ENCODE measurements around the gene RHOG.
"Not testable (repeated sequence)": the region's sequence is repeated elsewhere in the genome, so short reads cannot be mapped to it uniquely, and the experiment has no call there.

Gene RHOG

DNA sequence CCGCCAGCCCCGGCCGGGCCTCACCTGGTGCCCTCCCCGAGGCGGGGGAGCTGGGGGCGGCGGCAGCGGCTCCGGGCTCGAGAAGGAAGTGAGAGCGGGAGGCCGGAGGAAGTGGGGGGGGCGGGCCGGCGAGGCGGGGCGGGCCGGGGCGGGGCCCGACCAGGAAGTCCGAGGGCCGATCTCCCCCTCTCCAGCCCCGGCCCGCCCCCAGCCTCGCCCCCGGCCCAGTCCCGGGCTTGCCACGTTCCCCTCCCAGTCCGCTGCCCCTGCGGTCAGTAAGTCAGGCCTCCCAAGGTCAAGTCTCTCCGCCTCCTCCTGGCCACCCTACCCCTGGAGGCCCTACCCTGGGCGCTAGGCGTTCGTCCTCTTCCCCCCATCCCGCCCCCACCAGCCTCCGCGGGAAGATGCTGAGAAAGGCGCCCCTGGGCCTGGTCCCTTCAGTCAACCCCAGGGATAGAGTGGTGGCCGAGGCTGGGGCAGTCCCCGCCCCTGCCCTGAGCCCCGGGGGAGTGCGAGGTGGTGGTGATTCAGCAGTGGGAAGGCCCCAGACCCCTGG lies at the start of gene RHOG:
Gene RHOG (minus strand): TSS at position 90 of the 556 bp plus-strand sequence. CDS start 12,821 bp downstream, outside the sequence.
- DNase-seq, result peak; percentile 77

DNA sequence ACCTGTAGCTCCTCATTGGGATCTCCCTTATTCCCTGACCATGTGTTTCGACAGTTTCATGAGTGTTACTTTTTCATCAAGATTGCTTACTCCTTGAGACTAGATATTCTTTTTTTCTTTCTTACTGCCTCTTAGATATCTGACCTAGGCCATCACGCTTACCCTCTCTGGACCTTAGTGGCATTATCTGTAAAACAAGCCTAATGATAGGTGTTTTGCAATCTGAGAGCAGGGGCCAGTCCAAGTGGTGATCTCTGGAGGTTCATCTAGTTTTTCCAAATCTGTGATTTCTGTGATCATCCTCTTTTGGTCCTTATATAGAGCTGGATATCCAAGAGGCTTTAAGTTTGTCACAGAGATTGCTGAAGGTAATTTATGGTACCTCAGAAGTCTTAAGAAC lies 49.3 kb upstream of the RHOG start:
- DNase-seq, result no peak

DNA sequence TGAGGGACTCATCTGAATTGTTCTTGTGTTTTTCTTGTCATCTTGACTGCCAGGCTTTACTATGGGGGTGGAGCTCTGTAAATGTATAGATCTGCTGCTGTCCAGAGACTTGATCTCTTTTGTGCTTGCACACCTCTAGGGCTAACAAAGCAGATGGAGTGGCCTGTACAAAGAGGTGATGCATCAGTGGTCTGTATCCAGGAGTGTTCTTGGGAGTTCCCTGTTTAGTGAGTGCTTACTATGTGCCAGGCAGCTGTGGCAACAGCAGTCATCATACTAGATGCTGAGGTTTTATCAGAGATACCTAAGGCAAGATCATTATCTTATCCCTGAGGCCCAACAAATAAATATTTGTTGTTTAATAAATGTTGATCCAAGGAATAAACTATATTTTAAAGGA lies 48.1 kb upstream of the RHOG start:
- DNase-seq, result no peak

DNA sequence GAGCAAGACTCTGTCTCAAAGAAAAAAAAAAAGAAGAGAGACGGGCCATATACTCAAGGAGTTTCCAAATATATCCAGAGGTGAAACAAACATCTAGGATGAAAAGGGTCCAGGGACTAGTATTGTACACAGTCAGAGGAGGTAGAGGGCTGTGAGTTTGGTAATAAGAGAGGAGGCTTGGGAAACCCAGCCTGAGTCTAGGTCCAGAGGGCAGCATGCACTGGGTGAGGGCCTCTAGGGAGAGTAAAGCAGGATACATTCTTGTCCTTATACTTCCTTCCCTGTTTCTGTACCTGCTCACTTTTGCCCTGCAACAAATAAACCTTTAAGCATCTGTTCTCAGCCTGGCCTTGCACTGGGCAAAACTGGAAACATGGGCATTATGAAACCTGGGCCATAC lies 46.2 kb upstream of the RHOG start:
- no peak for DNase-seq

DNA sequence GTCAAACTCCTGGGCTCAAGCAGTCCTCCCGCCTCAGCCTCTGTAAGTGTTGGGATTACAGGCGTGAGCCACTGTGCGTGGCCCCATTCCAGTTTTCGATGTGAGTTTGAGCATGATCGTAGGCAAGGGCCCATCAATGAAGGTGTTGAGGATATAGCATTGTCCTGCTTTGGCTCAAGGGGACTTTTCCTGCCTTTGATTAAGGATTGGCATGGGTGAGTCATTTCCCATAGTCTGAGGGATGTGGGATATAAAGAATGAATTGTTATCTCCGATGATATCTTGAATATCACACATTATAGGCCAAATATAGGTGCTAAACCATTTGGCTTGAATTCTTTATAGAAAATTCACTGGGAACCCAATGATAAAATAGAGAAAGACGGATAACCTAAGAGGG lies 45.1 kb upstream of the RHOG start:
- DNase-seq, result no peak

DNA sequence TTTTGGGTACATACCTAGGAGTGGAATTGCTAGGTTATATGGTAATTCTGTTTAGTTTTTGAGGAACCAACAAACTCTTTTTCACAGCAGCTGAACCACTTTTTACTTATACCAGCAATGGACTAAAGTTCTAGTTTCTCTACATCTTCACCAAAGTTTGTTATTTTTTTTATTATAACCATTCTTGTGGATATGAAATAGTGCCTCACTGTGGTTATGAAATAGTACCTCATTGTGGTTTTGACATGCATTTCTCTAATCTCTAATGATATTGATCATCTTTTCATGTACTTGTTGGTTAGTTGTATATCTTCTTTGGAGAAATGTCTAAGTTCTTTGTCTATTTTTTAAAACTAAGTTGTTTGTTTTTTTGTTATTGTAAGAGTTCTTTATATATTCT lies 41.9 kb upstream of the RHOG start:
- no peak for DNase-seq

DNA sequence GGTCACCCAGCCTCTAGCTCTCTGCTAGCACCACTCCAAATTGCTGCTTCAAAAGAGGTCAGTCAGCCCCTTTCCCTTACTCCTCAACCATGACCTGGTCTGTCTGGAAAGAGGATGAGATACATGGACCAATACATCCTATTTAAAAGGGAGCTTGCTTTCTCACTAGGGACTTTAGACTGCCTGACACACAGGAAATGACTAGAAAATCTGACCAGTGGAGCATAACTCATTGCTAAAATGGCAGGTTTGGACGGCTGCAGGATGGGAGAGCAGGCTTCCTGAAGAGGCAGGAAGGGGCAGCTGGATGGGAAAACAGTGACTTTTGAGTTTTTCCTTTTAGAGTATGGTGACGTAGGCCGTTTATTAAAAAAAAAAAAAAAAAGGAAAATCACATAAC lies 40.0 kb upstream of the RHOG start:
- DNase-seq, result peak; percentile 32

DNA sequence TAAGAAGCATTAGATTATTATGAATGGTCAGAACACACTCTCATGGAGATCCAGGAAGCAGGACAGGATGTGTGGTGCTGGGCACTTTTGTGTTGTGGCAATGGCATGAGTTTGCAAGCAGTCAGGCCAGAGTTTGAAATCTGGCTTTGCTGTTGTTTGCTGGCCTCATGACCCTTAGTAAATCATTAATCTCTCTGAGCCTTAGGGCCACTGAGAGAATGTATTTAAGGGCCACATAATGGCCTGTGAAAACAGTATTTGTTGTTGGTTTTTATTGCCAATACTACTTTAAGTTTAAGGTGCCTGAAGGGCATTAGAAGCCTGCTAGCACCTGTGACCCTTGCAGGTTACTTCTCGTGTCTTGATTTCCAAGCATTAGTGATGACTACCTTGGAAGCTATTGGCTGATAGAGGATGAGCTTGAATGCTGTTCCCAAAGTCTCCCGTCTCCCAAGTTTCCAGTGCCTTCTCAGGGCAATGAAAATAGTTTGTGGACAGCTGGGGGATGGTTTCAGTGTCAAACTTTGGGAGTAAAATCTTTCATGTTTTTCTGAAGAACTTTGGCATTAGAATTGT lies 39.3 kb upstream of the RHOG start:
- no peak for DNase-seq

DNA sequence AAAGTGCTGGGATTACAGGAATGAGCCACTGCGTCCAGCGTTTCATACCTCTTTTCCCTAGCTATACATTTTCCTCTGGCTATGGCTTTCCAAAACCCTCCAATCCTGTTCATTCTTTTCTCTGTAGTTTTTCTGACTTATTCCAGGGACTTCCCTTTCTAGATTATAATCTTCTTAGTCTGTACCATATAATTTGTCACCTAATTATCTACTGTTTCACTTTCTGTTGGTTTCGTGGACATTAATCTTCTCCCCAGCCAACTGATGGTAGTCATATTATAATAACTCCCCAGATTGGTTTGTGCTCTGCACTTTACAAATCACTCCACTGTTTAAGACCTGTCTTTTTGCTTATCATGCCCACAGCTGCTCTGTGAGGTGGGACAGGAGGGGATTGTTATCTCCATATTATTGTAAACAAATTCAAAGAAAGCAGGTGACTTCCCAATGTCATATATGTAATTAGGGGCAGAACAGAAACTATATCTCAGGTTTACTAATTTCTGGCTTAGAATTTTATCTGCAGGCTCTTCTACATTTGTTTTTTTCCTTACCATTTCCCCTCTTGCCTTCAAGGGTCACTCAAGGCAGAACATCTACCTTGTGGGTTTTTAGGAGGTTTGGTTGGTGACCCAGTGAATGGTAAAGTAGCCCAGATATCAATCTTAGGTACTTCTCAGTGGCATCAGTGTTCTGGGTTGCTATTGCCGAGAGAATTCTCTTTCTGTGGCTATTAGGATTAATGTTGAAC lies 38.6 kb upstream of the RHOG start:
- DNase-seq, result no peak

DNA sequence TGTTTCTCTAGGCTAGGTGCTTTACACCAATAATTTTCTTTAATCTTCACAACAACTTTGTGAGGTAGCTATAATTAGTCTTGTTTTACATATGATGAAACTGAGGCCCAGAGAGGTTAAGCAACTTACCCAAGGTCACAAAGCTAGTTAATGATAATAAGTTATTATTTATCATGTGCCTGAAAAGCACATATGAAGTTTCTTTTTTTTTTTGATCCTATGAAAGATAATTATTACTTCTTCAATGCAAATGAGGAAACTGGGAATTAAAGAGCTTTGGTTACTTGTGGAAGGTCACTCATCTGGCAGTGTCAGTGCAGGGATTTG lies 37.5 kb upstream of the RHOG start:
- DNase-seq, result no peak

DNA sequence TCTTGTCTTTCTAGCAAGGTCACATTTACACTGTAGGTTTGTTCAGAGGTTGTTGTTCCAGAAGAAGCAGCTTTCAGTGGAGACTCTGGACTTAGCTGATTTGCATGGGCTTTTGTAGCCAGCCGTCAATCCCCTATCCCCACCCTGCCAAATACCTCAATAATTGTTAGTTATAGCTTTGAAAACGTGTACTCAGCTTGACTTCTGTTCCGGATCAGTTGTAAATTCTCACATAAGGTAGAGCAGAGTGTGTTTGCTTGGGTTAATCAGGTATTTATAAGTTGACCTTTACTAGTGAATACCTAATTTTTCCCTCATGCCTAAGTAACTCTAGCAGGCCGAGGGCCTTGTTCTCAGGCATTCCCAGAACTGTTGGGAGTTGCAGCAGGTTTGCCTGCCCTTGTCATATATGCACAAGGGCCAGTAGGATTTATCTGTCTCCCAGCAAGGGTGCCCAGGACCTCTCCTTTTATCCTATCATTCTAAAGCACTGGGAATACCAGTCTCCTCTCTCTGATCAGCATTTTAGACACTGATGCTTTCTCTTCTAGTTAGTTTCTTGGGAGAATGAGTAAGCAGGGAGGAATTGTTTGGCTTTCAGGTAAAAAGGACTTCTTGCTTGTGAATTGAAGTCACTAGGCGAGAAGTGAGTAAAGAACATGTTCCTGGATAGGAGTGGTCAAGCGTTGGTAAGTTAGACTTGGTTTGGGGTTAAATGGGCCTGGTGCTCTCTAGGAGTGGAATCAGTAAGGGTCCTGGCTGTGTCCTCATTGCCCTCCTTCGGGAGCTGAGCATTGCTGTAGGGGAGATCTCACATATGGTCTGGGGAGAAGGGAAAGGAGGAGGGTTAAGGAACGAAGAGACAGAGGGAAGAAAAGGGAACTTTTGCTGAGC lies 36.9 kb upstream of the RHOG start:
- no peak for DNase-seq

DNA sequence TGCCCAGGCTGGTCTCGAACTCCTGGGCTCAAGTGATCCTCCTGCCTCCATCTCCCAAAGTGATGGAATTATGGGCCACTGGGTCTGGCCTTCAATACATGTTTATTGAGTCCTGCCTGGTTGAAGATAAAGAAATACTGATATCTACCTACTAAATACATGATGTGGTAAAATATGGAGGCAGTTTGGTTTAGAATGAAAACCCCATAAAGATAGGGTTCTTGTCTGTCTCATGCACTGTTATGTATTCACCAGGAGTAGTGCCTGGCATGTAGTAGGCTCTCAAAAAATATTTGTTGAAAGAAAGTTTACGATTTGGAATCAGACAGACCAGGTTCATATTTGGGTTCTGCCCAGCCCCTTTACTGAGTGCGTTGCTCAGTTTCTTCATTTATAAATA lies 35.9 kb upstream of the RHOG start:
- no peak for DNase-seq

DNA sequence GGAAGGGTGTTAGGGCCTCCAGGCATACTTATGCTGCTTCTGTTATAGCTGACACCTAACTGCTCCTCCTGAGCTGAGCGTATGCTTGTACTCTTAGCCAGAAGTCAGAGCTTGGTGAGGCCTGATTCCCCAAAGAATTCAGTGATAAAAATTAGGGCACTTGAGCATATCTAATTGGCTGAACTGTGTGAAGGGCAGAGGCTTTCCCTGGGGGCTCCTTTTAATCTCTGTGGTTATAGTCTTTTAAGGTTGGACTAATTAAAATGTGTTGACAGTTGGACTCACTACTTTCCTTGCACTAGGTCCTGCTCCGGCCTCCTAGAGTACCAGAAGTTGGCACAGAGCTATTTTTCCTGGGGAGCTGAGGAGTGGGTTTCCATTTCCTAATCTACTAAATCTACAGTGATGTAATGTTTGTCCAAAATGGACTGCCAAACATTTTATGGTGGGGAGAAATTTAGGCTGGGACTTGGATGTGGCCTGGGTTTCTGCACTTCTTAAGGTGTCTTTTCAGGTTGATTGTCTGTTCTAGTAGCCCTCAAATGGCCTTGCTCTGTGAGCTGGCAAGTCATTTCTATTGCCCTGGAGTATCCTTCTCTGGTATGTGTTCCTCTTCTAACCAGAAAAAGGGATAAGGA lies 33.1 kb upstream of the RHOG start:
- no peak for DNase-seq

DNA sequence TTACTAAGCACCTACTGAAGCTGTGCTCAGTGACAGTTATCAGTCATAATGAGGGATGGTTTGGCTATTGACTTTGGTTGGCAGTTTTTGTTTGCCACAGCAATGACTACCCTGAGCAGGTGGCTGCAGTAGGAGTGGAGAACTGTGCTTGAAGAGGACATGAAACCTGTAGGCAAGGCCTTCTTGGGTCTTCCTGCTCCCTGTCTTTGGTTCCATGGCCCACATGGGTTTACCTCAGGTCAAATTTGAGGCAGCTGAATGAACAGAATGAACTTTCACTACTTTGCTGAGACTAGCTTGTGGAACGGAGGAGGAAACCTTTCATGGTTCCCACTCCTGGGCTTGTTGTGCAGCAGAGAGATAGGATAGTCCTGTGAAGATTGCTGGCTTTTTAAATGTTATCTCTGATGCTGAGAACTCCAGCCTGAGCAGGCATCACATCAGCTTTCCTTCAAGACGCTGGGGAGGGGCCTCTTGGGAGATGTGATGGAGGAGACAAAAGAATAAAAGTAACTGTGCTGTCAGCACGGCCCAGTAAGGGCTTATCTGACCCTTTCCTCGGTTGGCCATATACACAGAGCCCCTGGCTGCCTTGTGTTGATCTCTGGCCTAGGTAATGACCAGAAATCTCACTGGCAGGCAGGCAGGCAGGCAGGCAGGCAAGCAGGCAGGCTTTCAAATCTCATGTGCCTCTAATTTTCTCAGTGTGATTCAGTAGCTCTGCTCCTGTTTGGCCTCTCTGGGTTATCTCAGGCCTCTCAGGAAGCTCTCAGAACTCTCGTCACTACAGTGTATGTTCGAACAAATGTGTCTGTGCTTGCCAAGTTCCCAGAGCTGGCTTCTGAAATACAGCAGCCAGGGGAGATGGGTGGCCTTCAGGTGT lies 26.7 kb upstream of the RHOG start:
- no peak for DNase-seq

DNA sequence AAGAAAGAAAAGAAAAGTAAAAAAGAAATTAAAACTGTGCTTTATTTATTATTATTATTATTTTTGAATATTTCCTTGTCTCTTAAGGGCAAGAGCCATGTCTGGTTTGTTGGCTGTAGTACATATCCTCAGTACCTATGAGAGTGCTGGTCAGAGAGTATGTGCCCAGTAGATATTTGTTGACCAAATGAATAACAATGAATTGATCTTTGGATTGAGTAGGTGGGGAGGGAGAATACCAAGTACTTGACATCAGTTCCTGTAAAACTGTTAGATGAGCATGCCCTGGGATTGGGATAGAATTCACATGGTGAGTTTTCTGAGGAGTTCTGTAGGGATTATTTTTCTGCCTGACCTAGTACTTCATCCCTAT lies 26.1 kb upstream of the RHOG start:
- no peak for DNase-seq

DNA sequence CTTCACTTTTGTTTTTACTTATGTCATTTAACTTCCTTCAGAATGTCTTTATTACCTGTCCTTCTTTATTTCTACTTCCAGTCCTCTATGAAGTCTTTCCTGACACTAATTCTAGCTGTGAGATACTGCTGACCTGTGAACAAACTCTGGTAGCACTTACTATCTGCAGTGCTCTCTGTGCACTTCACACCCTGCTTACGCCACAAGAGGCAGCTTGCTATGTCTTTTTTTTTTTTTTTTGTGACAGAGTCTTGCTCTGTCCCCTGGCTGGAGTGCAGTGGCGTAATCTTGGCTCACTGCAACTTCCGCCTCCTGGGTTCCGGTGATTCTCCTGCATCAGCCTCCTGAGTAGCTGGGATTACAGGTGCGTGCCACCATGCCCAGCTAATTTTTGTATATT lies 25.4 kb upstream of the RHOG start:
- no peak for DNase-seq

DNA sequence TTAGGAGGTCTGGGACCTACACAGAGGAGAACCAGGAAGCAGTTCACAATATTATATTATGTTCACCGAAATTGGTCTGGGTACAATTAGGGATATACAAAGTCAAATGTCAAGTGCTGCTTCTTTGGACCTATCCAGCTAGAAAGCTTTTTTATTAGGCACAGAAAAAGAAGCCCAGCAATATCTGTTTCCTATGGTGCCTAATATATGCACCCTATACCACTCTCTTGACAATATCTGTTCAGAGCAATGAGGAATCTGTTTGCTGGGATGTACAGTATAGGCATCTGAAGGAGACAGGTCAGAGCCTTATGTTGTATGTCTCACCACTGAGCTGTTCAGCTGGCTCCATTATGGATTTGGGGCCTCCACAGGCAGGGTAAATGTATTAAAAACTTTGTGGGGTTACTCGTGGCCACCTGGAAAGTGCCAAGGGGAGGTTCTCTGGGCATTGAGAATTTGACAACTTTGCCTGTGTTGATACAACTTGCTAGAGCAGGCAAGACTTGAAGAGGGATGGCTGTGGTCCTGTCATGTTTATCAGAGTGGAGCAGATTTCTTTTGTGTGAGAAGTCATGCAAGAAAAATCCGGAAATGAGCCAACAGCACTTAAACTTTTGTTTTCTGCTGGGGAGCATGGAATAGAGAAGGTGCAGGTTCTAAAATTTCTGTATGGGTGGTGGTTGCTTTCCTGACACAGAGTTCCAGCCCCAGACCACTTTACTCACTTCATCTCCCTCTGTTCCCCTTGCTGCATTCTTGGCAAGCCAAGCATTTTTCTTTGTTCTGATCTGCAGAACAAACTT lies 24.8 kb upstream of the RHOG start:
- DNase-seq, result peak; percentile 62

DNA sequence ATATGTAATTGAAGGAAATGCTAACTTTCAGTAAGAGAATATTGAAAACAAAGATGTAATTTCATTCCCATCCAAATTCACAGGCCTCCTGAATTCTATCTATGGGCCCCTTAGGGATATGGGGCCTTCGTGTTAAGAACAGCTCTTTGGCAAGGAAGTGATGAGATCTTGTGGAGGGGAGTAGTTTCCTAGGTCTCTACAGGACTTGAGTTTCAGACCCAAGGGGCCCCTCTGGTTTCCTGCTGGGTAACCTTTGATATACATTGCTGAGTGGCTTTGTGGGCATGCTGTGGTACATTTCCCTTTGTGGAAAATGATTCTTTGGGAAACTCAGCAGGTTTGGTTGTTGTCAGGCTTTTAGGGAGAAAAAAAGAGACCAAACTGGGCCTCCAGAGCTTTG lies 20.9 kb upstream of the RHOG start:
- peak; percentile 22 for DNase-seq

DNA sequence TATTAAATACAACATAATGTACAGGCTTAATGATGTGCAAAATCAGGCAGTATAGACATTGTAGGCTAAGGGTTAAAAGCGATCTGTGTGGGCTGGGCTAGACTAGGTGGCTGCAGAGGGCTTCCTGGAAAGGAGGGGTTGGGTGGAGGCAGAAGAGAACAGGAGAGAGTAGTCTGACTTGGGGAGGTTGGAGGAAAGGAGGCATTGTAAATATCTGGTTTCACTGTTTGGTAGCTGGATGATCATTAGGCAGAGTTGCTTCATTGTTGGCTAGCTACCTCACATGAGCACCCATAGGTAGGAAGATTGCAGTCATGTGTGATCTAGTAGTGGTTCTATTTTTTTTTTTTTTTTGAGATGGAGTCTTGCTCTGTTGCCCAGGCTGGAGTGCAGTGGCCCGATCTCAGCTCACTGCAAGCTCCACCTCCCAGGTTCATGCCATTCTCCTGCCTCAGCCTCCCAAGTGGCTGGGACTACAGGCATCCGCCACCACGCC lies 20.2 kb upstream of the RHOG start:
- not testable (repeated sequence) for DNase-seq

DNA sequence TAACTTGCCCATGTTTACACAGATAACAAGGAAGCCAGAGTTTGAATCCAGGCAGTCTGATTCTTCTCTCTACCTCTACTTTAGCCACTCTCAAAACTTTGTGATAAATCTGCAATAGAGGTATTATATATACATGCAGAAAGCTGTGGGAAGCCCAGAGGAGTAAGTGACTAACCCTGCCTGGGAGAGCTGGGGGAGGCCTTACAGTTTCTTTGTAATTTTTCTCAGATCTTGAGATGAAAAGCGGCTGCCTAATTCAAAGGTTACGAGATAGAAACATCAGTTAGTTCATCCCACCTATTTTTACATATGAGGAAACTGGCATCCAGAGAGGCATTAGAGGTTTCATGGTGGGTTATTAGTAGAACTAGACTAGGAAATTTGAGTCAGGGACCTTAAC lies 19.6 kb upstream of the RHOG start:
- no peak for DNase-seq

DNA sequence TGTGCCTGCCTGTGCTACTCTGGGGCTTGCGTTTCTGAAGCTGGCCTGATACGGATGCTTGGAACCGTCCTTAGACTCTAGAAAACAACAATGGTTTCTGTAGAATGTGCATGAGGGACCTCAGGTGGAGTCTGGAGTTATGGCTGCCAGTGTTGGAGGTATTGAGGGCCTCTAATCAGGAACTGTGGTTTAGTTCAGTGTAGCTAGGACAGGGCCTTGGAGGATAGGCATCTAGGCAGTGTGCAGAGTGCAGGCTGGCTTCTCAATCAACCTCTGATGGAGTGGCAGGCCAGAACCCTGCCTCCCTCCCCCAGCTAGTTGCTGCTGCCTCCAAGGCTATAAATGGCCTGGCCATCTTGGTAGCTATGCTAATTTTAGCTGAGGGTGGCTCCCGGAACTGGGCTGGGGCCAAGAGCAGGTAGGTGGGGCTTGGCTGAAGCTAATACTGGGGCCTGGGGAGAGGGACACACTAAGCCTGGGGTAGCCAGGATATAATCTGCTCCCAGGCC lies 18.7 kb upstream of the RHOG start:
- DNase-seq, result no peak
